GM12864 (cell line): Measurements from ENCODE around the gene NME1.
"Not testable (repeated sequence)": the region's sequence is repeated elsewhere in the genome, so short reads cannot be mapped to it uniquely, and the experiment has no call there.

Source experiments
- DNase-seq: peaks from one replicate; pipeline ENCODE4 v3.0.0-alpha.2; 2011; ENCODE audit warnings: low read depth
- H3K4me3 ChIP-seq: 2 replicates; pipeline ENCODE4 v1.5.1; 2011; ENCODE audit warnings: mild to moderate bottlenecking, low read depth, low read length, control low read depth
- CTCF ChIP-seq: IDR thresholded peaks from 2 replicates; pipeline ENCODE4 v1.5.1; 2011; ENCODE audit warnings: low read depth, mild to moderate bottlenecking, moderate library complexity, low read length, control low read depth, inconsistent platforms; ENCODE audit errors: missing control alignments

Gene NME1

GRCh38 chr17:51153210-51154072 lies at the start of gene NME1:
Gene NME1 (plus strand): TSS chr17:51153559. CDS start chr17:51155655, 2,096 bp downstream.
- DNase-seq: peak; percentile 99
- H3K4me3 ChIP-seq: peak within 1 kb of the TSS; percentile 53
- TF ChIP-seq CTCF: peak; percentile 83

GRCh38 chr17:51107778-51108177 lies 45.6 kb upstream of the NME1 start:
- no peak overlapping the region for H3K4me3 ChIP-seq
- TF ChIP-seq CTCF: no peak
- DNase-seq: no peak

- not testable (repeated sequence) for H3K4me3 ChIP-seq, DNase-seq
These were observed 40.8 kb upstream of the NME1 start for GRCh38 chr17:51112303-51113222.

- no peak for TF ChIP-seq CTCF
- H3K4me3 ChIP-seq: no peak overlapping the region
- DNase-seq: no peak
These were observed 38.2 kb upstream of the NME1 start for GRCh38 chr17:51115179-51115578.

GRCh38 chr17:51118330-51119195 lies 34.8 kb upstream of the NME1 start:
- TF ChIP-seq CTCF: no peak
- DNase-seq: no peak
- peak overlapping the region; percentile 75 for H3K4me3 ChIP-seq

- H3K4me3 ChIP-seq: peak overlapping the region; percentile 75
- DNase-seq: no peak
- peak; percentile 2 for TF ChIP-seq CTCF
These were observed 33.7 kb upstream of the NME1 start for GRCh38 chr17:51119415-51120356.
